Inferior parietal cortex (tissue), 1 donor: Measurements from ENCODE around the gene TFEB.

Source experiments
- DNase-seq: peaks from one replicate; pipeline ENCODE4 v3.0.0-alpha.2; 2016; ENCODE audit errors: extremely low spot score

The TFEB gene

GRCh38 chr6:41706876-41707564, 28.4 kb downstream of the TFEB start:
- no peak for DNase-seq

- peak; percentile 81 for DNase-seq
Observed at GRCh38 chr6:41705996-41706835, 29.2 kb downstream of the TFEB start.

DNA sequence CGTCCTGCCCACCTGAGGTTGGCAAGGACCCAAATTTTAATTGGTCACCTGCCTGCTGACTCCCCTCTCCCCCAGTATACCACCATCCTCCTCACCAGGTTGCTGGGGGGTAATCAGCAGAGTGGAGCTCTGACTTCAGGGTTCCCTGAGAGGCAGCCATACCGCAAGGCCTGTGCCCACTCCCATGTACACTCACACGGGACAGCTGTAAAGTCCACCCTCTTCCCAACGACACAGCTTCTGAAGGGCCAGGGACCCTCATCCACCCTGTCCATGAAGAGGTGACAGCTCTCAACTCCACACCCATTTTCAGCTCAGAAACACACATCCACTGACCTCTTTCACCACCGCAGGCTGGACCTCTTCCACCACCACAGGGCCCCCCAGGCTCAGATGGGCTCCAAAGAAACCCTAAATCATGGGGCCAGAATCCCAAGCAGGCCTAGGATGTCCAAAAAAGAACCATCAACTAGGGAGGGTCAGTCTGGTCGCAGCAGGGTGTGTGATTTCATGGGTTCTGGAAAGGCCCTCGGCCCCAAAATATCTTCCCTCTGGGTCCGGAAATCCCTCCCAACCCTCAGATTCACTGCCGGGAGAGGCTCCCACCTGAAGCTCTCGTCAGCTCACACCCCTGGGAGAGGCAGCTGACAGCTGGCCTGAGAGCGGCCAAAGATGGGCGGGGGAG, 30.0 kb downstream of the TFEB start:
- no peak for DNase-seq

GRCh38 chr6:41704656-41705310, 30.6 kb downstream of the TFEB start:
- no peak for DNase-seq

- DNase-seq, result no peak
Observed at GRCh38 chr6:41704028-41704427, 31.4 kb downstream of the TFEB start.

DNA sequence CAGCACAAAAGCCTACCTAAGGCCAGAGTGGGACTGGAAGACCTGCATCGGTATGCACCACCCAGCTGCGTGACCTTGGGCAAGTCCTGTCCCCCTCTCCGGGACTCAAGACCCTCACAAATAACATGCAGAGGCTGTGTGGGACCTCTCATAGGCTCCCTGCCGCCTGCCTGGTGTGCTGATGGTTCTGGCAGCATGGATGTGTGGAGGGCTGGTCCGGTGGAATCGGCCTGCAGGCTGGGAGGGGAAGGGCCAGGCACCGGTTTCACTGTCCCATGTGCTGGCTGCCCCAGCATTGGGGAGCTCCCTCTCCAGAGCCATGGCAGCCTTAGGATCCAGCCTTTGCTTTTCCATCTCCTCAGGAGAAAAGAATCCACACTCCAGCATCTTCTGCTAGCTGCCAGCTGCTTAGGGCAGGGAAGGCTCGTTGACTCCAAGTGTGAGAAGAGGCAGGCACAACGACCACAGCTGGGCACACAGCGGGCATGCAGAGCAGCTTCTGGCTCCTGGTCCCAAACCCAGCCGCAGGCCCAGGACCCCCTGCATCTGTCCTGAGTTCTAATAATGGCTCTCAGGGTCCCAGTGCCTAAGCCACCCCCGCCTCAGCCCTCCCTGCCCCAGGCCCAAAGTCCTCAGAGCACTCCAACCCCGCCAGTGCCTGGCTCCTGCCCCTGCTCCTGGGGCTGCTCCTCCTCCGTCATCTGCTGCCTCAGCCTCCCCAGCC, 32.5 kb downstream of the TFEB start:
- no peak for DNase-seq

DNA sequence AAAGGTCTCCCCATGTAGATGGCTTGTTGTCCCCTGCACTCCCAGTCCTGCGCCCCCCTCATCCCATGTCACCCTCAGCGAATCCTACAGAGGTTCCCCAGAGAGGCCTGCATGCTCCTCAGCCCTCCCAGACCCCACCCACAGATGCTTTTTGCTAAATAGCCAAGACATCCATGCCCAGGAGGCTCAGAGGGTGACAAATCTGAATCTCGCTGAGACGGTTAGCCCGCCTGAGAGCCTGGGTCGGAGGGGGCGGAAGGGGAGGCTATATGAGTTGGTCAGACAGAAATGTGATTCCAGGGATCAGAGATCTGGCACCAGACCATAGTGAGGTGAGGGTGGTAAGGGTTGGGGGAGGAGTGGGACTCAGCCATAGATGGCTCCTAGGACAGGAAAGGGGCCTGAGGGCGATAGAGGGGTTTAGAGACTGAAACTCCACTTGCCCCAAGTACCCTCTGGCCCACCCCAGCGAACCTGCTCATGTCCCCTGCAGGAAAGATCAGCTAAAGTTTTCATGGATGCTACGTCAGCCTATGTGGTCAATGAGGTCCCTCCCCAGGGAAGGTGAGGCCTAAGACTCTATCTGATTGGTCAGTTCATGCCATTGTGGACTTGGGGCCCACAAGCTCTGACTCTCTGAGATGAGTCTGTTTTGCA, 33.2 kb downstream of the TFEB start:
- no peak for DNase-seq

DNA sequence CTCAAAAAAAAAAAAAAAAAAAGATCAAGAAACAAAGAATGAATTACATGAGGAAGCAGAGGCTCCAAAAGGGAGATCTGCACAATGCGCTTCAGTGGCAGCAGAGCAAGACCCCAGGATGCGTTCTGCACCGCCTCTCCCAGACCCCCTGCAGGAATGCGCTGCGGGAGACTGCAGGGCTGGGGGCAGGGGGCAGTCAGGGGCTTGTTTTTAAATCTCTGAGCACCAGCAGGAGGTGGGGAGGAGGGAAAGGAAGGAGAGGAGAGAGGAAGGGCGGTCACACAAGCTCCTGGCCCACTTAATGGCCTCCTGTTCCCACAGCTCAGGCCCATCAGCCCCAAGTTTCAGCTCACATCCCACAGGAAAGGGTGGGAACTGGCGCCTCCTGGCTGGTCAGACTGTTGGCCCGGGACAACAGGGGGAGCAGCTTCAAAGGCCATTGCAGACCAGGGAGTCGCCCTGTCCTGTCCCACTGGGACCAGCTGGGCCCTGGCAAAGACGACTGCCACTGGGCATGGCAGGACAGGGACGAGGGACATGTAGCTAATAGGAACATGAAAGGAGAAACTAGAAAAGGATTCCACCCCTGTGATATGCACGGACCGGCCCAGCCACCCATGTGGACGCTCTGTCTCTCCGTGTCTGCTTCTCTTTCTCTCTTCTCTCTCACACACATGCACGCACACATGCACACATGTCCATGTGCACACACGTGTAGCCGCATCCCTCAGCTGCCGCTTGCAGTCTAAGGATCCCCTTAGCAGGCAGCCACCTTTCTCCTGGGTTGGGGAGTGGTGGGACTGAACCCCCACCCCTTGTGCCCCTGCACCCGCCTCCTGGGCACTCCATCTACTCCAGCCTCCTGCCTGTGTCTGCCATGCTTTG, 34.7 kb downstream of the TFEB start:
- DNase-seq, result peak; percentile 3

DNA sequence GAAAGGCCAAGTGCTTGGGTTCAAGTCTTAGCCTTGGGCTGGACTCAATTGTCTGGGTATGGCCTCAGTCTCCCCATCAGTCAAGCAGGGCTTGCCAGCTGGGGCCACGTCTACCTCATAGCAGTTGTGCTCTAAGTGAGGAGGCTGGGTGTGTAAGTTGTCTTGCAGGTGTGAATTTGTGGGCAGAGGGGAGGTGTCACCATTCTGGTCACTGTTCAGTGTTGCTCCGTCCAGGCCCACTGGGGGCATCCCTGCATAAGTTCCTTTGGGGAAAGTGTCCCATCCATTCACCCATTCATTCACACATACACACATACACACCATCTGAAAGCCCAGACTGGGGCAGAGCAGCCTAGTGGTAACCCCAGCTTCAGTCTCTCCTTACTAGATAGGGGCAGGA, 36.3 kb downstream of the TFEB start:
- peak; percentile 1 for DNase-seq

DNA sequence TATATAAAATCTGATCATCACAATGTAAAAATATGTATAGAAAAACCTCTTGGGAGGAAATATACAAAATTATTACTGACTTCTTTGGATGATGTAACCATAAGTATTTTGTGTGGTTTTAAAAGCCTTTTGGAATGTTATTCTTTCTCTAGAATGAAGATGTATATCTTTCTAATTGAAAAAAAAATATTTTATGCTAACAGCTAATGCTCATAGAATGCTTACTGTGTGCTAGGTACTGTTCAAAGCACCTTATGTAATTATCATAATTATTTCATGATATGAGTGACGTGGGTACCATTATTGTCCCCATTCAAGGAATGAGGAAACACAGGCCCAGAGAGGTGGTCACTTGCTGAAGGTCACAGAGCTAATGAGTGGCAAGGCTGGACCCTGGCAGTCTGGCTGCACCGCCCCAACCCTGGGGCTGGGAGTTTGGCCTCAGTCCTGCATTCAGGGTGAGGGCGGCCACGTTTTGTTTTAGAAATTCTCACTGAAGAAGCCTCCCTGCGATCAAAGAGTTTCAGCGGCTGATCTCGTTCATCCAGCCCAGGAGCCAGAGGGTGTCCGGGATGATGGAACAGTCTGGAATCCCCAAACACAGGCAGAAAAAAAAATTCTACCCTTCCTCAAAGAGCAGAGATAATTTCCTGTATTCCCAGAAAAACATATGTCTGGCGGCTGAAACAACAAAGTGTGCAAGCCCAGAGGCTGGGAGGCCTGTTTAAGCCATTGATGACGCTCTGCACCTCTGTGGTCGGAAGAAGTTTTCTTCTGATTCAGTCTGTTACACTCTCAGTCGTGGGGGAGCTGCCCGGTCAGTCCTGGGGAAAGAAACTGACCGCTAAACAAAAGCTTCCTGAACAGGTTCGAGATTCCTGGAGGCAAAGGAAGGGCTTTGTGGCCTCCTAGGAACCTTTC, 37.3 kb downstream of the TFEB start:
- DNase-seq, result no peak

GRCh38 chr6:41696788-41697187, 38.6 kb downstream of the TFEB start:
- DNase-seq, result no peak

DNA sequence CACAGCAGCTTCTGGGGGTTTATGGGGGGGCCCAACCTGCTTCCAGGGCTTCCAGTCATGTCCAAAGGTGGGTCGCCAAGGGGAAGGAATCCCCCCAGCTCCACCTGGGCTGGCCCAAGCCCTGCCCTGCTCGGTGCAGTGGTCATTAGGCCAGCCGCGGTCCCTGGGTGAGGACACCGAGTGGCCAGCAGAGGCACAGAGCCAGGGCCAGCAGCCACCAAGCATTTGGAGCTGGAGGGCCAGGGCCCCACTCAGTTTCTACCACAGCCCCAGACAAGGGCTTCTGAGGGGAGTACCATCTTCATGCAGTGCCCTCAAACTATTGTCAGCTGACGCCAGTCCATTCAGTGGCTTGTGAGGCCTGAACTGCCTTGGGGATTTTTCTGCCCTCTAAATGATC, 39.6 kb downstream of the TFEB start:
- DNase-seq, result no peak

- peak; percentile 13 for DNase-seq
Observed at GRCh38 chr6:41694815-41695526, 40.4 kb downstream of the TFEB start.

- DNase-seq, result peak; percentile 82
Observed at GRCh38 chr6:41693281-41694240, 41.8 kb downstream of the TFEB start.

DNA sequence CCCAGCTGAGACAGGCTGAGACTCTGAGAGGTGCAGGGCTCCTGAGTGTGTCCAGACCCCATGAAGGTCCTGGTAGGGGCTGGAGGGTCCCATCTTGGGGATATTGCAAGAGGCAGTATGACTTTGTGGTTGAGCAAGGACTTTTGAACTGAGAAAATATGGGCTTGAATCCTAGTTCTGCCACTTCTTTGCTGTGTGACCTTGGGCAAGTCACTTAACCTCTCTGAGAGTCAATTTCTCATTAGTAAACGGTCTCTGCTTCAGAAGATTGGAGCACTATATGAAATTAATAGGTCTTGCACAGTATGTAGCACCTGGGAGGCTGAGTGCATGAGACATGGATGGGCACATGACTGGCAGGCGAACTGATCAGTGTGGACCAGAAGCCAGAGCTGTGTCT, 42.7 kb downstream of the TFEB start:
- DNase-seq, result peak; percentile 22

DNA sequence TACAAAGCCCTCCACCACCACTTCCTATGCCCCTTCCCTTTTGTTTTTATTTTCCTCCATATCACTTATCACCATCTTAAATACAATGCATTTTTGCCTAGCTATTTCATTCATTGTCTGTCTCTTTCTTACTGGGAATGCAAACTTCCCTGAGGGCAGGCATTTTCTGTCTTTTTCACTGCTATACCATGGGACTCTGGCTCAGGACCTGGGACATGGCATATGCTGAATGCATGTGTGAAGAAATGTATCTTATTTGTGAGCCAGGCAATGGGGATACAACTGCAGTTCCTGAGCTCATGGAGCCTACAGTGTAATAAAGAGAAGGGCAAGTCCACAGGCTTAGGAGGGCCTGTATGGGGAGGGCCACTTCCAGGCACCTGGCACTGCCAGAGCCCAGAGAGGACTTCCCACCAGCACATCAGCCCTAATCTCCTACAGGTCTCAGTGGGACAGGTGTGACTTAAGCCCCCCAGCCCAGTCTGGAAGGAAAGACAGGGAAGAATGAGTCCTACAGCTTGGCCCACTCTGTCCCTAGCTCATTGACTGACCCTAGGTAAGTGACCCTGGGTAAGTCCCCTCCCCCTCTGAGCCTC, 43.2 kb downstream of the TFEB start:
- no peak for DNase-seq
